Cardiac muscle cell (in vitro differentiated cells and primary cell): ENCODE measurements around the gene RHOU. TPM values are rescaled to one million over a fixed set of nuclear protein-coding genes. Genes with fewer than 3 reads are reported as not detected.
A peak's percentile ranks its signal among the peaks of the same experiment; 100 is the strongest.

Source experiments
- DNase-seq, 2 donors: peaks; one replicate each; pipeline versions ENCODE4 v3.0.0 to v3.0.0-alpha.2; 2010 to 2017; ENCODE audit warnings: low read depth in 1 of 2, low spot score in 1 of 2
- H3K27ac ChIP-seq: fragments of 200-600 bp; sonication (generic); 2 replicates; pipeline ENCODE4 v1.5.1; 2016
- H3K27me3 ChIP-seq: fragments of 200-600 bp; sonication (generic); 2 replicates; pipeline ENCODE4 v1.6.0; 2016; ENCODE audit warnings: control low read depth
- H3K36me3 ChIP-seq: fragments of 200-600 bp; sonication (generic); 2 replicates; pipeline ENCODE4 v1.5.1; 2016; ENCODE audit warnings: control low read depth
- H3K4me1 ChIP-seq: fragments of 200-600 bp; sonication (generic); 2 replicates; pipeline ENCODE4 v1.8.1; 2017; ENCODE audit warnings: low read depth, mild to moderate bottlenecking, mixed run types
- H3K4me3 ChIP-seq: fragments of 200-600 bp; sonication (generic); 2 replicates; pipeline ENCODE4 v1.5.1; 2016; ENCODE audit warnings: mild to moderate bottlenecking
- H3K9me3 ChIP-seq: fragments of 200-600 bp; sonication (generic); 2 replicates; pipeline ENCODE4 v1.5.1; 2017; ENCODE audit warnings: low read depth, mild to moderate bottlenecking, control low read depth
- polyA plus RNA-seq: library from polyadenylated mRNA; unstranded; fragments of >200 nt; fragmentation: Nextera tagmentation; extraction: Ambion mirVana; gene quantifications from 2 replicates; pipeline ENCODE4 v1.2.1, GENCODE V29; 2016
- total RNA-seq: library from RNA; depleted of rRNA; stranded (reverse); fragments of >200 nt; gene quantifications from 2 replicates; pipeline ENCODE4 v1.2.3, GENCODE V29; 2016
- TF ChIP-seq, protein P1 (sequence below): IDR thresholded peaks from 2 replicates; pipeline ENCODE4 v1.5.1; 2012; ENCODE audit warnings: low read depth, mild to moderate bottlenecking, low read length

The RHOU gene
- total and polyA plus RNA-seq, 2 experiments from 2014 or later = 1.2 to 2.3 TPM

- no peaks in the 10 kb centered on the region for H3K4me1 ChIP-seq
- no peak overlapping the region for H3K4me3 ChIP-seq
- TF ChIP-seq, protein P1, sequence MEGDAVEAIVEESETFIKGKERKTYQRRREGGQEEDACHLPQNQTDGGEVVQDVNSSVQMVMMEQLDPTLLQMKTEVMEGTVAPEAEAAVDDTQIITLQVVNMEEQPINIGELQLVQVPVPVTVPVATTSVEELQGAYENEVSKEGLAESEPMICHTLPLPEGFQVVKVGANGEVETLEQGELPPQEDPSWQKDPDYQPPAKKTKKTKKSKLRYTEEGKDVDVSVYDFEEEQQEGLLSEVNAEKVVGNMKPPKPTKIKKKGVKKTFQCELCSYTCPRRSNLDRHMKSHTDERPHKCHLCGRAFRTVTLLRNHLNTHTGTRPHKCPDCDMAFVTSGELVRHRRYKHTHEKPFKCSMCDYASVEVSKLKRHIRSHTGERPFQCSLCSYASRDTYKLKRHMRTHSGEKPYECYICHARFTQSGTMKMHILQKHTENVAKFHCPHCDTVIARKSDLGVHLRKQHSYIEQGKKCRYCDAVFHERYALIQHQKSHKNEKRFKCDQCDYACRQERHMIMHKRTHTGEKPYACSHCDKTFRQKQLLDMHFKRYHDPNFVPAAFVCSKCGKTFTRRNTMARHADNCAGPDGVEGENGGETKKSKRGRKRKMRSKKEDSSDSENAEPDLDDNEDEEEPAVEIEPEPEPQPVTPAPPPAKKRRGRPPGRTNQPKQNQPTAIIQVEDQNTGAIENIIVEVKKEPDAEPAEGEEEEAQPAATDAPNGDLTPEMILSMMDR = no peak
- no peak overlapping the region for H3K27ac ChIP-seq
- peak; percentile 36 to 75 for DNase-seq
- H3K9me3 ChIP-seq = no peaks in the 10 kb centered on the region
- peaks cover 83% of the 10 kb centered on the region for H3K27me3 ChIP-seq
- no peaks in the 10 kb centered on the region for H3K36me3 ChIP-seq
Measured at GRCh38 chr1:228782662-228783417, 47.6 kb downstream of the RHOU start.

GRCh38 chr1:228783418-228784040, 48.2 kb downstream of the RHOU start:
- no peaks in the 10 kb centered on the region for H3K9me3 ChIP-seq
- H3K27me3 ChIP-seq = peaks cover 83% of the 10 kb centered on the region
- H3K4me1 ChIP-seq = no peaks in the 10 kb centered on the region
- TF ChIP-seq, protein P1 = no peak
- H3K27ac ChIP-seq = no peak overlapping the region
- peak in 1 of 2 donors; percentile 46 for DNase-seq
- no peaks in the 10 kb centered on the region for H3K36me3 ChIP-seq
- H3K4me3 ChIP-seq = no peak overlapping the region

- DNase-seq = no peak
- H3K4me1 ChIP-seq = no peaks in the 10 kb centered on the region
- no peaks in the 10 kb centered on the region for H3K9me3 ChIP-seq
- H3K27ac ChIP-seq = no peak overlapping the region
- peaks cover 83% of the 10 kb centered on the region for H3K27me3 ChIP-seq
- no peak overlapping the region for H3K4me3 ChIP-seq
- TF ChIP-seq, protein P1 = no peak
- no peaks in the 10 kb centered on the region for H3K36me3 ChIP-seq
Measured at GRCh38 chr1:228784181-228784580, 48.9 kb downstream of the RHOU start.

- Histone ChIP-seq H3K4me3 (no peak overlapping the region), H3K27ac (no peak overlapping the region), H3K36me3 (no peaks in the 10 kb centered on the region), H3K9me3 (no peaks in the 10 kb centered on the region), H3K4me1 (no peaks in the 10 kb centered on the region), H3K27me3 (peaks cover 85% of the 10 kb centered on the region)
- no peak for DNase-seq
- TF ChIP-seq, protein P1 = no peak
Measured at GRCh38 chr1:228785366-228786330, 50.4 kb downstream of the RHOU start.

GRCh38 chr1:228786361-228787129, 51.3 kb downstream of the RHOU start:
- no peak for DNase-seq
- TF ChIP-seq, protein P1 = no peak
- peaks cover 90% of the 10 kb centered on the region for H3K27me3 ChIP-seq
- H3K4me1 ChIP-seq = no peaks in the 10 kb centered on the region
- no peak overlapping the region for H3K4me3 ChIP-seq
- H3K36me3 ChIP-seq = no peaks in the 10 kb centered on the region
- H3K27ac ChIP-seq = no peak overlapping the region
- H3K9me3 ChIP-seq = no peaks in the 10 kb centered on the region
